Effector CD8-positive, alpha-beta T cell (primary cell): ENCODE data around the gene PLCB1.
"Not testable (repeated sequence)": the region's sequence is repeated elsewhere in the genome, so short reads cannot be mapped to it uniquely, and the experiment has no call there.

Experiments used
- DNase-seq: peaks from one replicate; lab custom pipeline; 2025; lab: John Stamatoyannopoulos, UW

Gene PLCB1

DNA sequence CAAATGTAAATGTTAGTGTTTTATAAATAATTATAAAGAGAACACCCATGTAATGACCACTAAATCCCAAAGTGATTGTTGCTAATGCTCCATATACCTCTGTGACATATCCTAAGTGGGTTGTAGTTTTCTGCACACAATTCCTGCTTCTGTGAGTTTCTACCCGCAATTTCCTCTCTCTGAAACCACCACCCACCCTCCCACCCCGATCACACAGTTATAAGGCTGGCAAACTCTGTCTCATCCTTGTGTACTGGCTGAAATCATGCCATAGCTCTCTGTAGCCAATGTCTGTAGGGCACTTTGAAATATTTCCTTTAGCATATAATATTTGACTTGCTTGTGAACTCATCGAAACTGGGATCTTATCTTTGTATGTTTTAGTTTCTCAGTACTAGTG is 236.6 kb downstream of the PLCB1 start:
- DNase-seq: no peak

DNA sequence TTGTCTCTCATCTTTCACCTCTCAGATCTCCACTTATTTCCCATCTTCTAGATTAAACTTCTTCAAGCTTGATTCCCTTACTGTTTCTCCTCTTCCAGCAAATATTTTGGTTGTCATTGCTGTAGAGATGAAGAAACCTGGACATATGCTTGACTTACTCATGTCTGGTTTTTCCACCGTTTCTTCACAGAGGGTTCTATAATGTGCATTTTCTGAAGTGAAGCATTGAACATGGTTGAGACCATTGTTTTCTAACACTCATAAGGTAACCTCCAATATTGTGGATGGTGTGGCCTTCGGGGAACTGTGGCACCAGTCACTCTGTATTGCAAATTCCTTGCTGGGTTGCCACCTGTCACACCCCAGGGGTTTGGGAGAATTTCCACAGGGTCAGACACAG is 237.2 kb downstream of the PLCB1 start:
- no peak for DNase-seq

DNA sequence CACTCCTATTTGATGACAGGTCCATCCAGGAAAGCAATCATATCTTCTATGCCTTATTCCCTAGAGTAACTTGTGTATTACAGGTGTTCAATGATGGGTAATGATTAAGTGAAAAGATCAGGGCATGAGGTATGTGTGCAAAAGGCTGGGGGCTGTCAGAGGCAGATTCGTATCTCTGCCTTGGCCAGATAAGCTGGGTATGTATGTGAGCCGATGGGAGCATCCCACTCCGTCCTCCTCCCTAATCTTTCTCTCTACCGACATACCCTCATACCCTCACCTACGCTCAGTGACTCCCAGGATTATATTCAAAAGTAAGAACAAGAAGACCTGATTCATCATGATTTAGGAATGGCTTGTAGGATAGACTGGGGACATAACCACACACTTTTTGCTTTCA is 238.7 kb downstream of the PLCB1 start:
- DNase-seq: no peak

DNA sequence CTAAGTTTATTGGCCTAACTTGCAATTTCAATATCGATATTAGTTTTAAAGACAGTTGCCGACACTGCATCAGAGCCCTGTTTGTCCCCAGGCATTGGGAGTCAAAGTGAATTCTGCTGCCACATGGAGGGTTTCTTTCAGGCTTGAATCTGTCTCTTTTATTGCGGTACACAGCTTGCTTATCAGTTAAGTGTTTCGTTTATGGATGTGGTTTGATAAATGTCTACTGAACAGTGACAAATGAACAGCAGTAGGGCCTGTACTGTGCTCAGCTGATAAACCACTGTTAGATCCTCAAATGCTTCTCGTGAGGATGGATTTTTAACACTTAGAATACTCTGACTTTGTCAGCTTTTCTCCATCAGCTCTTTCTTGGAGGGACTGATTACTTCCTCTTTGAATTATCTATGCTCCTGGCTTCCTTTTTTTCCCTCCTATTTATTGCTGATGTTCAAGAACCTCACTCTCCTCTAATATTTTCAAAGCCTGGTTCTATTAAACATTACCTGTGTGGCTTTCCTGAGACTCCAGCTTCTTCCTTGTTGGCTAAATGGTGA is 240.8 kb downstream of the PLCB1 start:
- DNase-seq: no peak

DNA sequence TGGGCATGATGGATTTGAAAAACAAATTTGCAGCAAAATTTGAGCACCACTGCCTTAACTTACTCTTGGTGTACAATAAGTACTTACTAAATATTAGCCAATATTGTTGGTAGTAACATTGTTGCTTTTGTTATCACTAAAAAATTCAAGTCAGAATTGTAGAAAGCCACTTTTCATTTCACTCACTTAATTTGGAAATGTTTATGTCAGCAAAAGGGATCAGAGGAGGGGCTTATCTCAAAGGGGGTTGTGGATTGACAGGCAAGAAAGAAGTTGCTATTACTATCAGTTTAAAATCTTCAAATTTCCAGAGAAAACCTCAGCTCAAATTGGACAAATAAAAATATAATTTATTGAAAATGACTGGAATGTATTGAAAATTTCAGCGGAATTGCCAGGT is 241.5 kb downstream of the PLCB1 start:
- DNase-seq: no peak

DNA sequence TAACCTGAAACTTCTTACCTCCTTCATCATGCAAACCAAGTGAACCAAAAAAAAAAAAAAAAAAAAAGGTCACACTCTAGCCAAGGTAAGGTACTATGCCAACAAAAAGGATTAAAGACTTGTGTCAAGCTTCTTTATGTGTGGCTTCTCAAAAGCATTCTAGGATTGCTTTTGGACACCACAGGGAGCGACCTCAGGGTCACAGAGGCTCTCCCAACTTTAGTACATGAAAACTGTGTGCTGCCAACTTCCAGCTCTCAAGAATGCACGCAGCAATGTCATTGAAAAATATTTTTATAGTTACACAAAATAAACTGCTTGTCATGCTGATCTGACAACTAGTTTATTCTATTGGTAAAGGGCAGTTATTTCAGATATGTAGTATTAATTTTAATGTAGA is 243.8 kb downstream of the PLCB1 start:
- no peak for DNase-seq

DNA sequence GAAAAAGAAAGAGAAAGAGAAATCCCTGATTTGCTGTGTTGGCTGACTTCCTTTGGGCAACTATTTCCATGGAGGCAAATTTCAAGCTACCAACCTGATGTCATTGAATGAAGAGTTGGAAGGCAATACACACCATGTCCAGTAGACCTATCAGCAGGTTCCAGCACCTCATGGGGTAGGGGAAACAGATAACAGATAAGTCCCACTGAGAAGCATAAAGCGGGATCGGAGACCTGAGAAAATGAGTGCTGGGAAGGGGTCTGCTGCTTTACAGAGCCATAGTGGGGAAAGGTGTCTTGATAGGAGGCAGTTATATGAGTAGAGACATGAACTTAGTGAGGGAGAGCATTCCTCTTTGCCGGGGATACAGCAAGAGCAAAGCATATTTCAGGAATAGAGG is 244.9 kb downstream of the PLCB1 start:
- DNase-seq: no peak

DNA sequence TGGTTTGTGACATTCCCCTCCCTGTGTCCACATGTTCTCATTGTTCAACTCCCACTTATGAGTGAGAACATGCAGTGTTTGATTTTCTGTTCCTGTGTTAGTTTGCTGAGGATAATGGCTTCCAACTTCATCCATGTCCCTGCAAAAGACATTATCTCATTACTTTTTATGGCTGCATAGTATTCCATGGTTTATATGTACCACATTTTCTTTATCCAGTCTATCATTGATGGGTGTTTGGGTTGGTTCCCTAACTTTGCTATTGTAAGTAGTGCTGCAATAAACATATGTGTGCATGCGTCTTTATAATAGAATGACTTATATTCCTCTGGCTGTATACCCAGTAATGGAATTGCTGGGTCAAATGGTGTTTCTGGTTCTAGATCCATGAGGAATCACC is 247.1 kb downstream of the PLCB1 start:
- DNase-seq: not testable (repeated sequence)

DNA sequence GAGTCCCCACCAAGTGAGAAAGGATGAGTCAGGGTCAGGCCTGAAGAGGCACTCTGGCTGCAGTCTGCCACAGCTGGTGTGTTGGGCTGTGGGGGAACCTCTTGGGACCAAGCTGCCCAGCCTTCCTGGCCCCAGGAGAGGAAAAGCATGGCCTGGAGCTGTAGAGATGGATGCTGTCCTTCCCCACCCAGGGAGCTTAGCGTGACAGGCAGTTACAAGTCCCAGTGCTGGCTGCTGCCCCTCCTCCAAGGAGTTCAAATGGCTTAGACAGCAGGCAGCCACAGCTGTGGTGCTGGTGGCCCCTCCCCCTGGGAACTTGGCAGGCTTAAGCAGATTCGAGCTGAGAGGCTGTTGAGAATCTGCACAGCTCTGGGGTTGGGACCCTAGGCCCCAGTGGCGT is 253.2 kb downstream of the PLCB1 start:
- no peak for DNase-seq

DNA sequence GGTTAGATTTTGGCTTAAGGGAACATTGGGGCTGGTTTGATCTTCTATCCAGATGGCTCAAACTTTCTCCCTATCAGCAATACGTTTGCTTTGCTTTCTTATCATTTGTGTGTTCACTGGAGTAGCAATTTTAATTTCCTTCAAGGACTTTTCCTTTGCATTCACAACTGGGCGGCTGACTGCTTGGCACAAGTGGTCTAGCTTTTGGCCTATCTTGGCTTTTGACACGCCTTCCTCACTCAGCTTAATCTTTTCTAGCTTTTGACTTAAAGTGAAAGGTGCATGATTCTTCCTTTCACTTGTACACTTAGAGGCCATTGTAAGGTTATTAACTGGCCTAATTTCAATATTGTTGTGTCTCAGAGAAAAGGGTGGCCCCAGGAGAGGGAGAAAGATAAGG is 254.9 kb downstream of the PLCB1 start:
- no peak for DNase-seq

DNA sequence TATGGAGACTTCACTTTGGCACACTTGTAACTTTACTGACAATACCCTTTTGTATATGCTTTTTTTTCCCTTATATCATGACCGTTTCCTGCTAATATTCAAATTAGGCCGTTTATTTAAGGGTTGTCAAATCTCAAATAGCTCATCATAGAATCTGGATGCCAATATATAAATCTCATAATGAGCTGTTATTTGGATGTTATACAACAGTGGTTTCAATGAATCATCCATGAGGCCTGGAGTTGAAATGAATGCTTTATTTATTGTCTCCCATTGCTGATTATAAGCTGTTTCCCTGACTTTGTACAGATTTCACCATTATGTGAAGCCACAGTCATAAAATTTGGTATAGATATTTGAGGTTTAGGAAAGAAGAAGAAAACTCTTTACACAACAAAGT is 256.1 kb downstream of the PLCB1 start:
- DNase-seq: no peak

DNA sequence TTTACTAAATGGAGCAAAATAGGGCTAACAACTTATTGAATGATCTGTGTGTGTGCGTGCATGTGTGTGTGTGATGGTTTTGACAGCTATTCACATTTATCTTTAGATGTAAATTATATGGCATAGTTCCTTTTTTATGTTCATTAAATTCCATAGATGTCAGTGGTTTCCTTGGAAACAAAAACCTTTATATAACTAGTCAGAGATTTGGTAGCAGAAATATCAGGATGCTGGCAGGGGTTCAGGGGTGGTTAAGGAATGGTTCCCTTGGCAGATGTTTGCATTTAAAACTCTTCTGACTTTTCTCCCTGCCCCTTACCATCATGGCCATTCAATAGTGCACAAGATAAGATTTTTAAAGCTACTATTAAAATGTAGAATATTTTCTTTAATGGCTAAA is 256.6 kb downstream of the PLCB1 start:
- no peak for DNase-seq

DNA sequence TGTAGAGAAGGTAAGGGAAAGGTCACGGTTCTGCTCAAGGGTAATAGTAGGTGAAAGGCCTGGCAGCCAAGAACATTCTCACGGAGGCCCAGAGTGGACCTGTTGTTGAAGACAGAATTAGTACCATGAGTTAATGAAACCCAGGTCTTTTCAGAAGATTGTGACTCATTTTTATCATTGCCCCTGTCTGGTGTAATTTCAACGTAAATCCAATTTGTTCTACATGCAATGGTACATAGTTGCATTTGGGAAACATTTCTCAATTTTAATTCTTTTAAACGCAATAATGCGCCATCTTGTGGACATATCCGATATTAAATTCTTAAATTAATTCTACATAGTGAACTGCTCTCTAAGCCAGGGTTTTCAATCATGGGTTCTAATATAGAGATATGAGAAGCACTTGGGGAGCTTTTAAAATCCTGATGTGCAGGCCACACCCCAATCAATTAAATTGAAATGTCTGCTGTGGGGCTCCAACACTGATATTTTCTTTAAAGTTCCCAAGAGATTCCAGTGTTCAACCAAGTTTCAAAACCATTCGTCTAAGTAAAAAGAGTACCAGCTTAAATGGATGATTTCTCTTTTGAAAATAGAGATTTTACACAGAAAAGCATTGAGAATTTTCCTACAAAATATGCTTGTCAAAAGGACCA is 257.4 kb downstream of the PLCB1 start:
- DNase-seq: no peak

DNA sequence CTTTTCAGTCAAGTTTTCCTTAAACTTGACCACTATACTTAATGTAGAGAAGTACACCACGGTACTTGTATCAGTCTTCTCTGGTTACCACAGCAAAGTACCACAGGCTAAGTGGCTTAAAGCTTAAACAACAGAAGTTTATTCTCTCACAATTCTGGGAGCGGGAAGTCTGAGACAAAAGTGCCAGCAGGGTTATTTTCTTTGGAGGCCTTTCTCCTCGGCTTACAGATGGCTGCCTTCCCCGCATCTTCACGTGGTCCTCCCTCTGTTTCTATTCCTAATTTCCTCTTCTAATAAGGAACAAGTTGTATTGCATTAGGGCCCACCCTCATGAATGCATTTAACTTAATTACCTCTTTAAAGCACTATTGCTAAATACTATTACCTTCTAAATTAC is 258.0 kb downstream of the PLCB1 start:
- no peak for DNase-seq

DNA sequence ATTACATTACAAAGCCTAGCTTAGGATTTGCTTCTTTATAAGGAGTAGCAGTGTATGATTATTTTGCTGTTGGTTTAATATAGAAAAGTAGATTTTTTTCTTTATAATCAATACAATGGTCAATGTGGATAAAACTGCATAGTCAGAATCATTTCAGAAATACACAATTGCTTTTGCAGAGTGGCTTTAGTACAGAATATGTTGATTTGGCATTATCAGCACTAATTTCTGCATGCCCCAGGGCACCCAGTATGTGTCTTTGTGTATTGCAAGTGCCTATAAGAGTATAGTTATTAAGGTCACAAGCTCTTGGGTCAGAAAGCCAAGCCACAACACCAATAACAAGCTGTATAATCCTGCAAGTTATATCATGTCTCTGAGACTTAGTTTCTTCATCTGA is 258.4 kb downstream of the PLCB1 start:
- DNase-seq: no peak

DNA sequence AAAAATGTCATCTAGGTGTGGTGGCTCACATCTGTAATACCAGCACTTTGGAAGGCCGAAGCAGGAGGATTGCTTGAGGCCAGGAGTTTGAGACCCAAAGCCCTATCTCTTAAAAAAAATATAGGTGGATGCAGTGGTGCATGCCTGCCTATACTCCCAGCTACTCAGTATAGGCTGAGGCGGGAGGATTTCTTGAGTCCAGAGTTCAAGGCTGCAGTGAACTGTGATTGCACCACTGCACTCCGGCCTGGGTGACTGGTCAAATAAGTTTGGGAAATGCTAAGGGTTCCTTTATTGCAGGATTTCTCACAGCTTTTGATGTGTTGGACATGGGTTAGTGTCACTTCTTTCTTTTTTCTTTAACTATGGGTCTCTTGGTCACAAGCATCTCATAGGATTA is 261.3 kb downstream of the PLCB1 start:
- DNase-seq: no peak

DNA sequence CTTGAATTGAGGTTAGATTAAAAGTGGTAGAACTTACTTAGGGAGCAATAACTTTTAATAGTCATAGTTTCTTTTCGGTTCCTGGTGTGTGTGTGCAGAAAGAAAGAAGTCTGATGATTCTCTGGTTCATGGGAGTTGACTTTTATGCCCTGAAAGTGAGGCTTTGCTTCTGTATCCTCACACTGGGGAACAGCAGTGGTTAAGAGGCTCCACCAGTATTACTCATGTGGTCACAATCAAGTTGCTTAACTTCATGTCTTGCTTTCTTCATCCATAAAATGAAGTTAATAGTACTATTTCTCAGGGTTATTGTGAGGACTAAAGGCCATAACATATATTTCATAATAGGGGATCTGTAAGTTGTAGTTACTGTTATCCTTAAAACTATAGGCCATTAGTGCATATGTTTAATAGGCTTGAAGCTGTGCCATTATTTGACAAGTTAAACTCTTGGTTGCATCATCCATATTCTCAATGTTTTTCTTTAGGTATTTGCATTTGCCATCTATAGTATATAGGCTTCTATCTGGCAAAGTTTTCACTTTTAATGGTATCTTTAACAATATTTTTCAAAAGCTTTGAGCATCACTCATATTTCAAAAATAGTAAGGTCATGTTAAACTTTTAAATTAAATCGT is 262.4 kb downstream of the PLCB1 start:
- no peak for DNase-seq

DNA sequence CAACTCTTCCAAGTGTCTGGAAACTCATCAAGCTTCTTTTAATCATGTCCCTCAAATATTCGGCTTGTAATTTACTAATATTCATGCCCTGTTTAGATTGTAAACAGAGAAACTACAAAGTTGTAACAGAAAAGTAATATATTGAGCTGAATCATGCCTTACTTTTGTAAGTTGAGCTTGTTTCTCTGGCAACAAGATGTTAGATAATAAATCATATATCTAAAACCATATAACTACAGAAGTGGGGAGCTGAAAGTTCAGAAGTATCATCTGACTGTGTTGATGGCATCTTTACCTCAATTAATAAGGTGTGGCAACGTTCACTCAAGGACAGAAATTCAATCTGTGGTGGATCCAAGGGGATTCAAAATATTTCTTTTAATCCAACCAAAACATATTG is 263.9 kb downstream of the PLCB1 start:
- DNase-seq: no peak

DNA sequence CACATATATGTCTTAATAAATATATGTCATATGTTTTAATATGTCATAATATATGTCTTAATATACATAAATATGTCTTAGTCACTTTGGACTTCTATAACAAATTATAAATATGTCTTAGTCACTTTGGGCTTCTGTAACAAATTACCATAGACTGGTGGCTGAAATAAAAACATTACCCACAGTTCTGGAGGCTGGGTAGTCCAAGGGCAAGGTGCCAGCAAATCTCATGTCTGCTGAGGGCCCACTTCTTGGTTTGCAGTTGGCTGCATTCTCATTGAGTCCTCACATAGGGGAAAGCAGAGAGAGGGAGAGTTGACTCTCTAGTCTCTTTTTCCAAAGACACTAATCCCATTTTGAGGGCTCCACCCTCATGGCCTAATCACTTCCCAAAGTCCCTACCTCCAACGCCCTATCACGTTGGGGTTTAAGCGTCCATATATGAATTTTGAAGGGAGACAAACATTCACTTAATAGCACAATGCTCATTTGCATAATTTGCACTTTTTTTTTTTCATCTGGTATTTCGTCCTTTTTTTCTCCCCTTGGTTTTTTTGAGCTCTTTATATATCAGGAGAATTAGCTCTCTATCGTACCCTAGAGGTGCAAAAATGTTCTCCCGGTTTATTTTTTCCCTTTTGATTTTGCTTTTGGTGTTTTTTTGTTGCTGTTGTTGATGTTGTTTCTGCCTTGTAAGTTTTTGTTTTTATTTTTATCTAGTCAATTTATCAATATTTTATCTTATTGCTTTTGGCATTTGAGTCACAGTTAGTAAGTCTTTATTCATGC is 266.4 kb downstream of the PLCB1 start:
- DNase-seq: no peak

DNA sequence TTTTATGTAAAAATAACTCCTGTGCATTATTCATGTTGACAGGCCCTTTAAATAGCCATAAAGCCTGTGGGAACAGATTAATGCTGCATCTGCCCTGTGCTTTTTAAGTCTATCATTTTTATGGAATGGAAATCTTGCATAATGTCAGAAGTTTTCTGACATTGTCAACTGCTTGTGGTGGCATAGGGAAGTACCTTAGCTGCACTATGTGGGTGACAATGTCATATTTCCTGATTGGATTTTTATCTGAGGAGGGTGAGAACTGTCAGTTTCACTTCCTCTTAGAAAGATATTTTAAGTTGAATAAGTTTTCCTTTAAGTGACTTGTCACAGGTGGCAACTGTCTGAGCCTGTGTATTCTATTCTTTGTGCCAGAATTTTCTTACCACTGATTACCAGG is 267.9 kb downstream of the PLCB1 start:
- no peak for DNase-seq

DNA sequence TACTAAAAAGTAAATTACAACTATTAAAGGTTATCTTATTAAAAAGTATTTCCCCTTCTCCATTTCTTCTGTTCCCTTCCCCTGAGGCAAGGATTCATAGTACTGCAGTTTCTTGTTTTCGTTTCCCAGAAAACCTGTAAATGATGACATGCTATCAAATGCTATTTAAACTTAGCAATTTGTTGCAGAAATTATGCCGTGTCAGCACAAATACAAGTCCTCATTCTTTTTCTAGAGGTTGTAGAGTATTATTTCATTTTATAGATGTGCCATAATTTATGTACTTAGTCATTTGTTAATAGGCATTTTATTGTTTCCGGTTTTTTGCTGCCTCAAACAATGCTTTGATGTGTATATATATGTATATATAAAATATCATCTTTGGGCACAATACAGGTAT is 268.4 kb downstream of the PLCB1 start:
- DNase-seq: no peak

DNA sequence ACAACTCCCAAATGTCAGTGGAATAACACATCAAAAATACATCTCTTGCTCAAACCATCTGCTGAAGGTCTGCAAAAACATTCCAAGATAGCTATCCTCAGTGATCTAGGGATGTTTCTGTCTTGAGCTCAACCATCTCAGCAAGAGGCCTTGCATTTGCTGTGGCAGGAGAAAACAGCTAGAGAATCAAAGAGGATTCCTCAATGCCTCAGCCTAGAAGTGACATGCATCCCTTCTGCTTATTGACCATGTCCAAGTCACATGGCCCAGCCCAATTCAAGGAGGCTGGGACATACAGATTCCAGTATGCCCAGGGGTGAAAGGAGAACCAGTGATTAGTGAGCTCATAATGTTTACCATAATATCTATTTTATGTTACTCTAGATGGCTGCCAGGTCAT is 269.5 kb downstream of the PLCB1 start:
- DNase-seq: no peak

DNA sequence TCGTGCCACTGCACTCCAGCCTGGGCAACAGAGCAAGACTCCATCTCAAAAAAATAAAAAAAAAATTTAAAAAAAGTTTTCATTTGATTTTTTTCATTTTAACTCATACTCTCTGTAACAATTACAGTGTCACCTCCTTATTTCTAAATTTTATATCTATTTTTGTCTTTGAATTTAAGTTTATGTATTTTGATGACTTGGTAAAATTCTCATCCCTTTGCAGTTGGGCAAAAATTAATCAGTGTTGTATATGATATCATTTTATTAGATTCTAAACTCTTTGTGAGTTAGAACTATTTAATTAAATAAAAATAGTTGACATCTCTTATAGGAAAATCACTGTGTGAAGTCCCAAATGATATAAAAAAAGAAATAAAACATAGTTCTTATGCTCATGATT is 270.7 kb downstream of the PLCB1 start:
- no peak for DNase-seq
